Breast epithelium (tissue), 3 donors: Measurements from ENCODE around the gene FDXR.

Experiments used
- POLR2A ChIP-seq: fragments of 450-650 bp; IDR thresholded peaks from one replicate; pipeline ENCODE4 v1.6.1; 2016; ENCODE audit warnings: antibody characterized with exemption, mild to moderate bottlenecking, moderate library complexity
- POLR2AphosphoS5 ChIP-seq, 3 donors: sonication (generic); formaldehyde crosslinking; IDR thresholded peaks; one replicate each; pipeline ENCODE4 v1.6.1; 2017; ENCODE audit warnings: antibody characterized with exemption in 3 of 3
- TF ChIP-seq, protein P1 (sequence below), 3 donors: fragments of 450-650 bp; IDR thresholded peaks; one replicate each; pipeline ENCODE4 v1.5.1; 2016 to 2017; ENCODE audit warnings: antibody characterized with exemption in 3 of 3, mild to moderate bottlenecking in 3 of 3, moderate library complexity in 3 of 3

DNA sequence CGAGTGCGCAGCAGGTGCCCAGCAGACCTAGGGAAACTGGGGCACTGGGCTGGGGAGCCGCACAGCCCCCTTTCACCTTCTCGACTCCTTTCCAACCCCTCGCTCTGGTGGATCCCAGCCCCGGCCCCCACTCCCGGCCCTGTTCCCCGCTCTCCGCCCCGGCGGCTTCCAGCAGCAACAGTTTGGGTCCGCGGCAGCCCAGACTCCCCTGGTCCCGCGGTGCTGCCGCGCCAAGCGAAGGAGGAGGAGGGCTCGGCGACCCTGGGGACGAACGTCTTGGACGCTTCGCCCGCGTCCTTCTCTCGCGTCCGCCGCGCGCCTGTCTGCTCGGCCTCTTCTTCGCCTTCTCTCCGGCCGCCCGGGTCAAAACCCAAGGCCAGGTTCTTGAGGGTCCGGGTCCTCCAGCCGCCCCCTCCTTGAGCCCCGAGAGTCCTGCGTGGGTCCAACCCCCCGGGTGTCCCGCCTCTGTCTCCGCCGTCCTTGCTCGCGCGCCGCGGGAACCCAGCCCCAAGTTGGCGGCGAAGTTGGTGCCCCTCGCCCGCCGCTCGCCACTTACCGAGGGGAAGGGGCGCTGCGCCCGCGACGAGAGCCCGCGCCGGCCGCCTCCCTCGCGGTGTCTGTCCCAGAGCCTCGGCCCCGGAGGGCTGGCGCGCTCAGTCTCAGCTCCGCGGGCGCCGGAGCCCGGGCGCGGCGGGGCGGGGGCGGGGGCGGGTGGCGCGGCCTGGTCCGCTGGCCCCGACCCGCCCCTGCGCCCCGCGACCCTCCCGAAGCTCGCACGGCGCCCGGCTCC, 11.7 kb downstream of the FDXR start:
- TF ChIP-seq POLR2A (no peak), POLR2AphosphoS5 (IDR thresholded peaks at IDR 0.05) (no peak)
- TF ChIP-seq, protein P1, sequence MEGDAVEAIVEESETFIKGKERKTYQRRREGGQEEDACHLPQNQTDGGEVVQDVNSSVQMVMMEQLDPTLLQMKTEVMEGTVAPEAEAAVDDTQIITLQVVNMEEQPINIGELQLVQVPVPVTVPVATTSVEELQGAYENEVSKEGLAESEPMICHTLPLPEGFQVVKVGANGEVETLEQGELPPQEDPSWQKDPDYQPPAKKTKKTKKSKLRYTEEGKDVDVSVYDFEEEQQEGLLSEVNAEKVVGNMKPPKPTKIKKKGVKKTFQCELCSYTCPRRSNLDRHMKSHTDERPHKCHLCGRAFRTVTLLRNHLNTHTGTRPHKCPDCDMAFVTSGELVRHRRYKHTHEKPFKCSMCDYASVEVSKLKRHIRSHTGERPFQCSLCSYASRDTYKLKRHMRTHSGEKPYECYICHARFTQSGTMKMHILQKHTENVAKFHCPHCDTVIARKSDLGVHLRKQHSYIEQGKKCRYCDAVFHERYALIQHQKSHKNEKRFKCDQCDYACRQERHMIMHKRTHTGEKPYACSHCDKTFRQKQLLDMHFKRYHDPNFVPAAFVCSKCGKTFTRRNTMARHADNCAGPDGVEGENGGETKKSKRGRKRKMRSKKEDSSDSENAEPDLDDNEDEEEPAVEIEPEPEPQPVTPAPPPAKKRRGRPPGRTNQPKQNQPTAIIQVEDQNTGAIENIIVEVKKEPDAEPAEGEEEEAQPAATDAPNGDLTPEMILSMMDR (IDR thresholded peaks at IDR 0.05): no peak
